Endothelial cell of umbilical vein (primary cell): Measurements from ENCODE around the gene GRIK1. TPM values are rescaled to one million over a fixed set of nuclear protein-coding genes. Genes with fewer than 3 reads are reported as not detected.

Experiments
- BruUV-seq: library from RNA; stranded (reverse); fragments of 400-500 nt; replicated peaks from 2 replicates; lab custom pipeline; 2021; lab: Mats Ljungman, UMichigan
- CTCF ChIA-PET: fragments of 300-600, 350-600 bp; sonication (Branson Sonifier 250); formaldehyde crosslinking; loops from one replicate; lab custom pipeline; 2021; ENCODE audit warnings: antibody characterized with exemption, inconsistent platforms; lab: Charles Lee
- POLR2A ChIA-PET: fragments of 300-600, 350-600 bp; sonication (Branson Sonifier 250); formaldehyde crosslinking; loops from one replicate; lab custom pipeline; 2021; ENCODE audit warnings: antibody characterized with exemption, inconsistent platforms; lab: Charles Lee
- DNase-seq: peaks from one replicate; pipeline ENCODE4 v3.0.0-alpha.2; 2011; ENCODE audit warnings: low read depth, low spot score
- FAIRE-seq: peaks from 2 replicates; lab custom pipeline; 2011; peaks lifted over from hg19 to GRCh38; lab: Jason Lieb, UNC
- H2AFZ ChIP-seq: 2 replicates; pipeline ENCODE4 v1.6.0; 2012; ENCODE audit warnings: low read depth, low read length, control low read depth, inconsistent platforms
- H3K27ac ChIP-seq: 2 replicates; pipeline ENCODE4 v1.5.1; 2011; ENCODE audit warnings: low read depth, mild to moderate bottlenecking, control low read depth, low read length, moderate library complexity; ENCODE audit not compliant: insufficient read depth
- H3K27me3 ChIP-seq, 2 experiments: 2 replicates each; pipeline versions ENCODE4 v1.6.0 to v1.6.1; 2011; ENCODE audit warnings: low read length in 2 of 2, mixed read lengths in 1 of 2; ENCODE audit not compliant: control insufficient read depth in 2 of 2, insufficient read depth in 2 of 2
- H3K36me3 ChIP-seq, 2 experiments: 2 replicates in 1 of 2; 3 replicates in 1 of 2; pipeline ENCODE4 v1.5.1; 2011; ENCODE audit warnings: low read length in 2 of 2, mild to moderate bottlenecking in 1 of 2, moderate library complexity in 1 of 2; ENCODE audit not compliant: control insufficient read depth in 2 of 2, insufficient read depth in 2 of 2; ENCODE audit errors: extremely low read depth in 1 of 2
- H3K4me1 ChIP-seq: 3 replicates; pipeline ENCODE4 v1.5.1; 2011; ENCODE audit warnings: mild to moderate bottlenecking, low read length; ENCODE audit not compliant: control insufficient read depth, insufficient read depth; ENCODE audit errors: extremely low read depth
- H3K4me2 ChIP-seq: 2 replicates; pipeline ENCODE4 v1.6.1; 2011; ENCODE audit warnings: low read length, control low read depth, mixed read lengths; ENCODE audit not compliant: insufficient read depth
- H3K4me3 ChIP-seq, 3 experiments: fragments of 200-600 bp in 1 of 3; sonication (generic), shearing (Covaris generic) in 1 of 3; replicated peaks in 1 of 3; 2 replicates each; pipeline ENCODE4 v1.5.1; 2011 to 2016; ENCODE audit warnings: control low read depth in 3 of 3, low read length in 3 of 3, mild to moderate bottlenecking in 2 of 3, inconsistent platforms in 1 of 3, low read depth in 1 of 3, moderate library complexity in 1 of 3; ENCODE audit not compliant: insufficient read depth in 1 of 3
- H3K79me2 ChIP-seq: 2 replicates; pipeline ENCODE4 v1.6.0; 2012; ENCODE audit warnings: low read length, inconsistent platforms; ENCODE audit not compliant: control insufficient read depth, insufficient read depth
- H3K9ac ChIP-seq: replicated peaks from 2 replicates; pipeline ENCODE3; 2011; ENCODE audit warnings: low read length, control low read depth; ENCODE audit not compliant: insufficient read depth; ENCODE audit errors: extremely low read depth
- H3K9me1 ChIP-seq: replicated peaks from 3 replicates; pipeline ENCODE4 v1.6.0; 2011; ENCODE audit warnings: mild to moderate bottlenecking, low read length; ENCODE audit not compliant: control insufficient read depth, insufficient read depth; ENCODE audit errors: extremely low read depth
- H3K9me3 ChIP-seq: replicated peaks from 2 replicates; pipeline ENCODE4 v1.5.1; 2012; ENCODE audit warnings: low read length, inconsistent platforms; ENCODE audit not compliant: control insufficient read depth, insufficient read depth
- H4K20me1 ChIP-seq: replicated peaks from 2 replicates; pipeline ENCODE3; 2011; ENCODE audit warnings: mild to moderate bottlenecking, low read length; ENCODE audit not compliant: control insufficient read depth, insufficient read depth; ENCODE audit errors: extremely low read depth
- EZH2 ChIP-seq: IDR thresholded peaks from 2 replicates; pipeline ENCODE4 v1.6.1; 2012; ENCODE audit warnings: borderline replicate concordance, low read depth, mild to moderate bottlenecking, moderate library complexity, low read length, inconsistent platforms; ENCODE audit not compliant: severe bottlenecking
- FOS ChIP-seq: IDR thresholded peaks from 2 replicates; pipeline ENCODE4 v1.6.1; 2011; ENCODE audit warnings: mild to moderate bottlenecking, low read length, moderate library complexity, borderline replicate concordance; ENCODE audit not compliant: insufficient read depth
- GATA2 ChIP-seq: IDR thresholded peaks from 2 replicates; pipeline ENCODE4 v1.7.0; 2011; ENCODE audit warnings: low read depth, mild to moderate bottlenecking, moderate library complexity, mixed read lengths, low read length; ENCODE audit not compliant: insufficient read length, insufficient read depth
- JUN ChIP-seq: IDR thresholded peaks from 2 replicates; pipeline ENCODE4 v1.6.1; 2011; ENCODE audit warnings: borderline replicate concordance, low read depth; ENCODE audit not compliant: insufficient read length, insufficient read depth
- MYC ChIP-seq: IDR thresholded peaks from one replicate; pipeline ENCODE4 v1.6.1; 2011; ENCODE audit warnings: mild to moderate bottlenecking, low read depth, low read length
- POLR2A ChIP-seq: IDR thresholded peaks from 2 replicates; pipeline ENCODE4 v1.6.1; 2012; ENCODE audit warnings: low read depth, mild to moderate bottlenecking, control low read depth, low read length
- POLR2AphosphoS5 ChIP-seq: IDR thresholded peaks from 2 replicates; pipeline ENCODE4 v1.6.1; 2012; ENCODE audit warnings: low read depth, mild to moderate bottlenecking, control low read depth, low read length, moderate library complexity; ENCODE audit not compliant: insufficient read depth
- dilution Hi-C: fragments of 300-500 bp; cut with MboI; formaldehyde crosslinking; loops from one replicate; pipeline ENCODE4 v1.15.0; 2019; ENCODE audit warnings: low sequenced_read_pairs; ENCODE audit not compliant: extremely low pct_ligation_motif_present
- intact Hi-C: fragments of 100-400 bp; cut with micrococcal nuclease; formaldehyde crosslinking; loops from one replicate; pipeline ENCODE4 v1.10.0; 2022
- polyA plus RNA-seq, 4 experiments: library from polyadenylated mRNA; depleted of rRNA in 3 of 4; stranded (reverse) in 3 of 4; unstranded in 1 of 4; fragments of >200 nt; gene quantifications; 2 replicates each; pipeline versions ENCODE4 v1.2.1 to v1.2.3, GENCODE V29; 2011 to 2012; ENCODE audit warnings: missing spikeins in 1 of 4
- total RNA-seq: library from RNA; stranded (reverse); gene quantifications from 2 replicates; pipeline ENCODE4 v1.2.3, GENCODE V29; 2021
- TF ChIP-seq, protein P1 (sequence below): IDR thresholded peaks from 2 replicates; pipeline ENCODE4 v1.6.1; 2011; ENCODE audit not compliant: insufficient read depth, insufficient read length
- TF ChIP-seq, protein P2 (sequence below), 2 donors: IDR thresholded peaks; 1 replicate in 1 of 2; 2 replicates in 1 of 2; pipeline ENCODE4 v1.5.1; 2011; ENCODE audit warnings: low read length in 2 of 2, mild to moderate bottlenecking in 2 of 2, moderate library complexity in 2 of 2, control low read depth in 1 of 2, inconsistent platforms in 1 of 2, low read depth in 1 of 2; ENCODE audit not compliant: insufficient read depth in 1 of 2; ENCODE audit errors: extremely low read depth in 1 of 2

GRIK1 gene
- total and polyA plus RNA-seq, 2 donors (not counting 3 experiments of a cell fraction or from before 2014, with no cell fraction given): not detected

DNA sequence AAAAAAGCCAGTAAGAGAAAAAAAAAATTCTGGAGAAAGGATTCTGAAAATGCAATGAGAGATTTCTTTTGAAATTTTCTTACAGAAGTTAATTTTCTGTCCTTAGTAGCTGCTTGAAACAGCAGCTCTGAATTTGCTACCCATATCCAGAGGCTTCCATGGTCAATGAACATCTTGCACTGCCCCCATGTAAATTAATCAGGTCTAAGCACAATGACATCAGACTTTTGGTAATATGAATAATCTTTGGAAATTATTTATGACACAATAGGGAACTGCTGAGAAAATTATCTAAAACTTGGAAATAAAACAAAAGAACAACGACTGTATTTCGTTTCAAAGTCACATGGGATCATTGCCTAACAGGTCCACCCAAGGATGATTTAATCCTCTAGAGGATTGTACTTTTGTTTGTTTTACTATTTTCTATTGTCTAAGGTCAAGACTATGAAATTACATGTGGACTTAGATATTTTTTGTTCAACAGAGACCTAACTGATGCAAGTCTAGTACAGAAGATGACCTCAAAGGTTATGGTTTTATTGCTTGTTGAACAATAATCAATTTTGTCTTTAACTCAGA lies 328.9 kb downstream of the GRIK1 start:
- Histone ChIP-seq H3K9me3 (no peaks in the 10 kb centered on the region), H3K4me2 (no peak overlapping the region), H3K79me2 (no peaks in the 10 kb centered on the region), H3K27me3 (no peaks in the 10 kb centered on the region), H3K9ac (no peak overlapping the region), H4K20me1 (no peaks in the 10 kb centered on the region), H3K9me1 (no peaks in the 10 kb centered on the region), H2AFZ (no peak overlapping the region), H3K4me1 (no peaks in the 10 kb centered on the region), H3K27ac (no peak overlapping the region), H3K4me3 (no peak overlapping the region), H3K36me3 (no peaks in the 10 kb centered on the region)
- DNase-seq (no peak), FAIRE-seq (no peak)
- ChIA-PET CTCF (no interaction called here), POLR2A (no interaction called here)
- TF ChIP-seq JUN (no peak), POLR2AphosphoS5 (no peak), GATA2 (no peak), MYC (no peak), EZH2 (no peak), POLR2A (no peak), FOS (no peak)
- TF ChIP-seq, protein P1, sequence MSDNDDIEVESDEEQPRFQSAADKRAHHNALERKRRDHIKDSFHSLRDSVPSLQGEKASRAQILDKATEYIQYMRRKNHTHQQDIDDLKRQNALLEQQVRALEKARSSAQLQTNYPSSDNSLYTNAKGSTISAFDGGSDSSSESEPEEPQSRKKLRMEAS: no peak
- TF ChIP-seq, protein P2, sequence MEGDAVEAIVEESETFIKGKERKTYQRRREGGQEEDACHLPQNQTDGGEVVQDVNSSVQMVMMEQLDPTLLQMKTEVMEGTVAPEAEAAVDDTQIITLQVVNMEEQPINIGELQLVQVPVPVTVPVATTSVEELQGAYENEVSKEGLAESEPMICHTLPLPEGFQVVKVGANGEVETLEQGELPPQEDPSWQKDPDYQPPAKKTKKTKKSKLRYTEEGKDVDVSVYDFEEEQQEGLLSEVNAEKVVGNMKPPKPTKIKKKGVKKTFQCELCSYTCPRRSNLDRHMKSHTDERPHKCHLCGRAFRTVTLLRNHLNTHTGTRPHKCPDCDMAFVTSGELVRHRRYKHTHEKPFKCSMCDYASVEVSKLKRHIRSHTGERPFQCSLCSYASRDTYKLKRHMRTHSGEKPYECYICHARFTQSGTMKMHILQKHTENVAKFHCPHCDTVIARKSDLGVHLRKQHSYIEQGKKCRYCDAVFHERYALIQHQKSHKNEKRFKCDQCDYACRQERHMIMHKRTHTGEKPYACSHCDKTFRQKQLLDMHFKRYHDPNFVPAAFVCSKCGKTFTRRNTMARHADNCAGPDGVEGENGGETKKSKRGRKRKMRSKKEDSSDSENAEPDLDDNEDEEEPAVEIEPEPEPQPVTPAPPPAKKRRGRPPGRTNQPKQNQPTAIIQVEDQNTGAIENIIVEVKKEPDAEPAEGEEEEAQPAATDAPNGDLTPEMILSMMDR (IDR thresholded peaks at IDR 0.05; ENCODE audit: extremely low read depth in 1 of 2, insufficient read depth in 1 of 2, low read depth in 1 of 2, low read length in 2 of 2): no peak
- intact Hi-C loops (no loop called here), dilution Hi-C loops (no loop called here)
- BruUV-seq: no TSS peak
